ENCODE data around the gene RELN. TPM values are rescaled to one million over a fixed set of nuclear protein-coding genes. Genes with fewer than 3 reads are reported as not detected.

RELN gene
- total RNA-seq, 4 donors from 2014 or later: 1.0 to 3.5 (median 1.3) TPM

GRCh38 chr7:104012835-104013234 lies 23.4 kb upstream of the RELN start:
- intact Hi-C loops (cut with DNase I; ENCODE audit: low total_unique reads): no loop called here
- 0 to 34% methylated on average over 1 of the region's 1 CpG for WGBS, 2 donors
- no peak for DNase-seq (ENCODE audit: low spot score in 2 of 2)
- no peak overlapping the region for H3K4me3 ChIP-seq (ENCODE audit: low read depth, poor library complexity, severe bottlenecking)
- no peak for TF ChIP-seq POLR2A (IDR thresholded peaks at IDR 0.05)
- TF ChIP-seq CTCF (IDR thresholded peaks at IDR 0.05): no peak

GRCh38 chr7:104011829-104012228 lies 22.4 kb upstream of the RELN start:
- TF ChIP-seq CTCF (IDR thresholded peaks at IDR 0.05) (no peak), POLR2A (IDR thresholded peaks at IDR 0.05) (no peak)
- WGBS, 2 donors: 66 to 79% methylated on average over 2 of the region's 2 CpGs
- DNase-seq (ENCODE audit: low spot score in 2 of 2): no peak
- intact Hi-C loops (cut with DNase I; ENCODE audit: low total_unique reads): no loop called here
- no peak overlapping the region for H3K4me3 ChIP-seq (ENCODE audit: low read depth, poor library complexity, severe bottlenecking)

- intact Hi-C loops (cut with DNase I; ENCODE audit: low total_unique reads): no loop called here
- 79 to 80% methylated on average over 5 of the region's 5 CpGs for WGBS, 2 donors
- H3K4me3 ChIP-seq (ENCODE audit: low read depth, poor library complexity, severe bottlenecking): no peak overlapping the region
Observed at GRCh38 chr7:104010052-104010909, 20.8 kb upstream of the RELN start.

GRCh38 chr7:104008107-104008506 lies 18.6 kb upstream of the RELN start:
- no peak overlapping the region for H3K4me3 ChIP-seq (ENCODE audit: low read depth, poor library complexity, severe bottlenecking)
- no peak for TF ChIP-seq POLR2A (IDR thresholded peaks at IDR 0.05)
- TF ChIP-seq CTCF (IDR thresholded peaks at IDR 0.05): no peak
- intact Hi-C loops (cut with DNase I; ENCODE audit: low total_unique reads): no loop called here
- 81 to 89% methylated on average over 4 of the region's 4 CpGs for WGBS, 2 donors
- no peak for DNase-seq (ENCODE audit: low spot score in 2 of 2)

More at GRCh38 chr7:104010052-104010909, 20.8 kb upstream of the RELN start:
- DNase-seq (ENCODE audit: low spot score in 2 of 2): no peak
- TF ChIP-seq CTCF (IDR thresholded peaks at IDR 0.05) (no peak), POLR2A (IDR thresholded peaks at IDR 0.05) (no peak)

GRCh38 chr7:104007614-104008013 lies 18.2 kb upstream of the RELN start:
- H3K4me3 ChIP-seq (ENCODE audit: low read depth, poor library complexity, severe bottlenecking): no peak overlapping the region
- TF ChIP-seq POLR2A (IDR thresholded peaks at IDR 0.05): no peak
- no peak for TF ChIP-seq CTCF (IDR thresholded peaks at IDR 0.05)
- no peak for DNase-seq (ENCODE audit: low spot score in 2 of 2)
- intact Hi-C loops (cut with DNase I; ENCODE audit: low total_unique reads): no loop called here
- WGBS, 2 donors: 79 to 84% methylated on average over 3 of the region's 3 CpGs

All from lower leg skin (tissue), 4 donors.